Stimulated activated CD8-positive, alpha-beta memory T cell treated with anti-CD3 and anti-CD28 coated beads, Interleukin-15, amount 100 ng/mL, for 1 hour (primary cell): Measurements from ENCODE around the gene MLST8.

ENCODE experiments used
- DNase-seq: peaks from one replicate; pipeline ENCODE4 v3.0.0-alpha.2; 2020; ENCODE audit warnings: low read depth

MLST8 gene

GRCh38 chr16:2205104-2205966, at the start of gene MLST8:
MLST8 (plus strand) TSS chr16:2205454; CDS start chr16:2206086, 632 bp downstream.
- peak; percentile 72 for DNase-seq

DNA sequence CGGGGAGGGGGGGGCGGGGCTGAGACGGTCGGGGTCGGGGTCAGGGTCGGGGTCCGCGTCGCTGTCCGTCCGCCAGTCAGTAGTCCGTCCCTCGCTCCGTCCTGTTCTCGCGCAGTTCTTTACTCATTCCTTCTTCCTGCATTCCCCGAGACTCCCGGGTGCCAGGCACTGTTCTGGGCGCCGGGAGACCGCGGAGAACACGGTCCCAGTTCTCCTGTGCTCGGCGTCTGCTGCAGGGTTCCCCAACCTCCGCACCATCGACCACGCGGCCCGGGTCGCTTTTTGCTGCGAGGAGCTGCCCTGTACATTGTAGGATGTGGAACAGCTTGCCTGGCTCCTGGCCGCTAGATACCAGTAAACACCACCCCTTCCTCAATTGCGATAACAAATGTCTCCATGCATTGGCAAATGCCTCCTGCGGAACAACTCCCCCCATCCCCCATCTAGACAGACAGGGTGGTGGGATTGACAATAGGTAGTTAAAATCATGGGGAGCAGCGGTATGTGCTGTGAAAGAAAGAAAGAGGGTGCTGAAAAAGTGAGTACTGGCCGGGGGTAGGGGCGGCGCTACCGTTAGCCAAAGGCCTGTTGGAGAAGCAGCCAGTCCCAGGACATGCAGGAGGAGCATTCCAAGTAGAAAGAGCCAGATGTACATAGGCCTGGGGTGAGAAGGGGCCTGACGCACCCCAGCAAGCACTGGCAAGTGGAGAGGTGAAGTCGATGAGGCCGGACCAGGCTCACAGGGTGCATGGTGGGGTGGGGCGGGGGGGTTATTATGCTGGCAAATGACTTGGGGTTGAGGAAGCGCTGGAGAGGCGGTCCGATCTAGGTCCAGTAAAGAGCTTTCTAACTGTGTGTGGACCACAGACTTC, 49.0 kb upstream of the MLST8 start:
- DNase-seq: no peak

DNA sequence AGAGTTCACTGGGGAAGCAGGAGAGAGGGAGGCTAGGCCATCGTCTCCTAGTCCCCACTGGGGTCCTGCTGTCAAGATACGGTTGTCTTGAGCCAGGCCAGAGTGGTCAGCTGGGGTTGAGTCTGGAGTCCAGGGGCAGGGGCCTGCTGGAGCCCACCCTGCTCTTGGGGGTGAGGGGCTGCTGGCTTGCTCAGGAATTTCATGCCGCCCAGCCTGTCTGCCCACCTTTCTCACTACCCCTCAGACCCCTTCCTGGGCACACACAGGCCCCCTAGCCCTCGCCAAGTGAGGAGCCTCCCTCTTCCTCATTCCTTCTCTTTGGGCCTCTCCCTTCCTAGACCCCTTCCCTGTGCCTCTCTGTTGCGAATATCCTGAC, 48.4 kb upstream of the MLST8 start:
- DNase-seq: no peak

DNA sequence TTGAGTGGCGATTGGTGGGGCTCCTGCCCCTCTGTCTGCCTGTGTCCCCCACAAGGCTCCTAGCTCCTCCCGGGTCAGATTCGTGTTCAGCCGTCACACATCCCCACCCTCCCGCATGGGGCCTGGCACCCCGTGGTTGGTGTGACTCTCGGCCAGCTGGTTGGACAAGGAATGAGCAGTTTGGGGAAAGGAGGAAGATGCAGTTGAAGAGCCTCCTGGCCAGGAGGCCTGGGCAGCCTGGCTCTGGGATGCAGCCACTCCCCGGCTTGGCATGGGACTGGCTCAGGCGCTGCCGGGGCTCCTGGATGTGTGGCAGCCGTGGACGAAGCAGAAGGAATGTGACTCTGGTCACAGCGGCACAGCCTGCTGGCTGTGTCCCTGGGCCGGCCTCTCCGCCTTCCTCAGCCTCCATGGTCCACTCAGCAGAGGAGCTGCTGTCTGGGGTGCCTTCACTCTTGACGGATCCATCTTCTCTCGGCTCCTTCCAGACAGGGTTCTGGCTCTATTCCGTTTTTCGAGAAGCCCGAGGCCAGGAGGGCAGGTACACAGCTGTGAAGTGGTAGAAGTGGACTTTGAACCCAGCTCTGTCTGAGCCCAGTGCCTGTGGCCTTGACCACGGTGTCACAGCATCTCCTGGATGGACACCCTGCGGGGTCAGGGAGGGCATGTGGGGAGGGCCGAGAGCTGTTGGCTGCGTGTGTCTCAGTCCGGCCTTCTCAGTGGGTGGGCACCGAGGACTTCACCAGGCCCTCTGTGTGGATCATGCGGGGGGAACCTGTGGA, 47.6 kb upstream of the MLST8 start:
- DNase-seq: no peak

GRCh38 chr16:2158262-2158638, 47.0 kb upstream of the MLST8 start:
- no peak for DNase-seq

DNA sequence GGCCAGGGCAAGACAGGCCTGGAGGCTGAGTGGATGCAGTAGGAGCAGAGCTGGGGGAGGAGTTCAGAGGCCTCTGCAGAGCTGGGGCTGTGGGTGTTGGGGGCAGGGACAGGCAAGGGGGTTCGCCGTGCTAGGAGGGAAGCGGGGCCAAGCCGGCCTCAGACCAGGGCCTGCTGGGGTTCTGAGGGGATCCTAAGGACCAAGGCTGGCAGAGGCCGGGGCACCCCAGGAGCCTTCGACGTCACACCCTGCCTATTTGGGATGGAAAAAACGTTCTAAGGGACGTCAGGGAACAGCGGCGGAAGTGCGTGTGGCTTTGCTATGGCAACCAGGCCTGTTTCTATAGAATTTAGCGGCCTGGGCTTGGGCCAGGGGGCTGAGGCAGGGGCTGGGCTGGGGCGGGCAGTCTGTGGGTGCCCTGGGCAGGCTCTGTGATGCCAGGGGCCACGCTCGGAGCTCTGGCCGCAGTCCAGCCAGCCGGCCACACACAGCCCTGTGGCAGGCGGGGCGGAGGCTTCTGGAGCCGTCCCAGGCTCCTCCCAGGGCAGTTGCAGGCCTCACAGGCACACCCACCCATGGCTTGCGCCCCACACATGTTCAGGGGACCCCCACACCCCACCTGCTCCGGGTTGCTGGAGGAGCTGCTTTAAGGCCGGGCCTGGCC, 45.9 kb upstream of the MLST8 start:
- no peak for DNase-seq

DNA sequence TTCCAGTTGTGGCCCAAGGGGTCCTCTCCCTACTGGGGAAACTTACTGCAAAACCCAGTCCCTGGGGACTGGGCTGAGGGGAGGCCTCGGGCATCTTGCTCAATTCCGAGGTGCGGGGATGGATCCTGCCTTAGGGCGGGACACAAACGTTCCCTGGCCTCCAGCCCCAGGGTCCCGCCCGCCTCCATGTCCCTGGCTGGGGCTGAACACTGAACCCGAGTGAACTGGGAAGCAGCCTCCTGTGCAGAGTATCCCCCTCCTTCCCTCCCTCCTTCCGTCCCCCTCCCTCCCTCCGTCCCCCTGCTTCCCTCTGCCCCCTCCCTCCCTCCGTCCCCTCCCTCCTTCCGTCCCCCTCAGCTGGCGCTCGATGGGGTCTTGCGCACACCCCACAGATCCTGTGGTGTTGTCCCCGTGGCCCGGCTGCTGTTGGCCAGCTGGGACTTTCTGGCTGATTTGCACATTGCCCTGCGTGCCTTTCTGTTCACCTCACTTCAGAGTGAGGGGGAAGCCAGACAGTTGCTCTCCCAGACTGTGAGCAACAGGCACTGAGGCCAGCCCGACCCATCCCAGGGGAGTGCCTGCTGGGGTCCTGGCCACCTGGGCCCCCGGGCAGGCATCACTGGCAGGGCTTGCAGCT, 44.2 kb upstream of the MLST8 start:
- DNase-seq: no peak

DNA sequence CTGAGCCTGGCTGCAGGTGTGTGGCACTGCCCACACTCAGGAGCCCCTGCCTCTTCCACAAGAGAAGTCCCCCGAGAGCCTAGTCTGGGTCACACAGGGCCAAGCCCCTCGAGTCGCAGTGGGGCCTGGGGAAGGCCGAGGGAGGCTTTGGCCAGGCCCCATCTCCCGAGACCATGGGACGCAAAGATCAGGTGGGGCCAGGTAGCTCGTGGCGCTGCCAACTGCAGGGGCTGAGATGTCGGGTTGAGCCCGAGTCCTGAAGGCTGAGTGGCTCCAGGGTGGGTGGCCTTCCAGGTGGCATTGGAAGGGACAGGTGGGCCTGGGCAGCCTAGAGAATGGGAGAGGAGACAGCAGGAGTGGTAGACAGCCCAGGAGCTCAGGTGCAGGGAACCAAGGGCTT, 43.3 kb upstream of the MLST8 start:
- DNase-seq: no peak

DNA sequence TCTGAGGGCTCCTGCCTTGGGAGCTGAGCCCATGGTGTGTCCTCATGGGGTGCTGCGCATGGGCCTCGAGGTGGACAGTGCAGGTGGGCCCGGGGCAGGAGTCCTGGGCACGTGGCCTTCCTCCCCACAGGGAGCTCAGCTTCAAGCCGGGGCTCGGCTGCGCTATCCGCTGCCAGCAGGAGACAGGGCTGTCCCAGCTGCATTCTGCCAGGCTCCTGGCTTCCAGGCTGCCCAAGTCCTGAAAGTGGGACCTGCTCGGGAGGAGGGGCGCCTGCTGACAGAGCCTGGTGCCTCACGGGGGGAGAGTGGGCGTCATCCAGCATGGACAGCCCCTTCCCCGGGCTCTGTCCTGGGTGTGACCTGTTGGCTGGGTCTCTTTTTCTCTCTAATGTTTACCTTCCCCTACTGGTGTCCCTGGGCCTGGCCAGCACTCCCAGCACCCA, 42.6 kb upstream of the MLST8 start:
- DNase-seq: no peak

- no peak for DNase-seq
Observed at GRCh38 chr16:2163211-2163881, 41.9 kb upstream of the MLST8 start.

GRCh38 chr16:2165861-2166260, 39.4 kb upstream of the MLST8 start:
- DNase-seq: no peak

DNA sequence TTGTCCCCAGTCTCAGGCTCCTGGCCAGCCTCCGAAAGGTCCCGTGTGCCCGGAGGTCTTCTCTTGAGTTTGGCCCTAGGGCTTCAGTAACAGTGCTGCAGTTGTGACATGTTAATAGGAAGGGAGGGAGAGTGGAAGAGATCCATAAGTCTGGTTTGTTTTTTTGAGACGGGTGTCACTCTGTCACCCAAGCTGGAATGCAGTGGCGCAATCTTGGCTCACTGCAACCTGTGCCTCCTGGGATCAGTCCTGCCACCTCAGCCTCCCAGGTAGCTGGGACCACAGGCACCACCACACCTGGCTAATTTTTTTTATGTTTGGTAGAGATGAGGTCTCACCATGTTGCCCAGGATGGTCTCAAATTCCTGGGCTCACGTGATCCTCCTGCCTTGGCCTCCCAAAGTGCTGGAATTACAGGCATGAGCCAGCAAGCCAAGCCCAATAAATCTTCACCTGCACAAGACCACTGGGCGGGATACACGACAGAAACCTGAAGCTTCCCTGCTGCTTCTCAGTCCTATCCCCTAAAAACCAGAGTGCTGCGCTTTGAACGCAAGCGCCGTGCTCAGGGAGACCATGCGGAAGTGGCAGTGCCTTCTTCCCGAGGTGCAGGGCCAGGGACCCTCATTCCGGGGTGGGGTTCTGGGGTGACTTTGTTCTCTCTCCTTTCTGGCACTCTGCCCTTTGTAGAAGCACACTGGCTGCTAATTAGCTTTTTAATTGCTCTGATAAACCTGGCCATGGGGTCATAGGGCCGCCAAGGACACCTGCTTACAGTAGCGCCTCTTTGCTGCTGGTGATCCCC, 38.8 kb upstream of the MLST8 start:
- no peak for DNase-seq

- DNase-seq: no peak
Observed at GRCh38 chr16:2167068-2167638, 38.1 kb upstream of the MLST8 start.

- no peak for DNase-seq
Observed at GRCh38 chr16:2170080-2170479, 35.2 kb upstream of the MLST8 start.

DNA sequence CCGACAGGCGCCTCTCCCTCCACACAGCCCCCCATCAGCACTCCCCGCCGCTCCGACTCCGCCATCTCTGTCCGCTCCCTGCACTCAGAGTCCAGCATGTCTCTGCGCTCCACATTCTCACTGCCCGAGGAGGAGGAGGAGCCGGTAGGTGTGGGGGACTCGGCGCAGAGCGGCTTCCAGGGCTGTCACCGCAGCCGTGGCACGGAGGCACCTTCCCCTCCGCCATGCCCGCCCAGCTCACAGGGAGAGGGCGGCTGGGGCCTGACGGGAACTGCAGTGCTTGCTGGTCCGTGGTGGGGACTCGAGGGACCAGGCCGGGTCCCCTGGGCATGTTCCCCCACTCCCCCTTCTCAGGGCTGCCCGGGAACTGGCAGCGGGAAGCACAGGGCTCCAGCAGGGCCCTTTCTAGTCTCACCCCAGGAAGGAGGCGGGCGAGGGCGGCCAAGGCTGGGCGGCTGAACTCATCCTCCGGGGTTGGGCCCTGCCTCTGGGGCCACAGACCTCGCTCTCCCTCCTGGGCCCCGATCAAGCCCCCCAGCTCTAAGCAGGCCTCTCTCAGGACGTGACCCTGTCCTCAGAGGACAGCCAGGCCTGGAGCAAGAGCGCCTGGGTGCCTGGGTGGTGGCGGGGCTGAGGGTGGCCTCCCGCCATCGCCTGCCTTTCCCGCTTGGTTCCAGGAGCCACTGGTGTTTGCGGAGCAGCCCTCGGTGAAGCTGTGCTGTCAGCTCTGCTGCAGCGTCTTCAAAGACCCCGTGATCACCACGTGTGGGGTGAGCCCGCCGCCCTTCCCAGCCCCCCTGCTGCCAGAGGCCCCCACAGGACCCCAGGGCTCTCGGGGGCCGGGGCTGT, 34.4 kb upstream of the MLST8 start:
- no peak for DNase-seq

GRCh38 chr16:2171601-2172178, 33.6 kb upstream of the MLST8 start:
- DNase-seq: no peak

GRCh38 chr16:2172688-2173335, 32.4 kb upstream of the MLST8 start:
- no peak for DNase-seq

DNA sequence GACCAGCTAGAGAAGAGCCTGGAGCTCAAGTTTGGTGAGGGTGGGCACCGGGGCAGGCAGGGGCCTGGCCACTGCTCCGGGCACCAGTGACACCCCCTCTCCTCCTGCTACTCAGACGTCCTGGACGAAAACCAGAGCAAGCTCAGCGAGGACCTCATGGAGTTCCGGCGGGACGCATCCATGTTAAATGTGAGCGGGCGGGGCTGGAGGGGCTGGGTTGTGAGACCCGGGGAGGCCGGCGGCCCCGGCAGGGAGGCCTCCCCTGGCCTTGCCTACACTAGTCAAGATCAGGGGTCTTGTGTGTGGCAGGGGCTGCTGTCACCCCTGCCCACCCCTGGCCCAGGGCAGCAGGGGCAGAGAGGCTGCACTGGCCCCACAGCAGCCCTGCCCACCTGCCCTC, 31.9 kb upstream of the MLST8 start:
- no peak for DNase-seq
